H1 (cell line): ENCODE results near the gene BTBD9. TPM values are rescaled to one million over a fixed set of nuclear protein-coding genes. Genes with fewer than 3 reads are reported as not detected.

Experiments used
- CEBPB ChIP-seq: IDR thresholded peaks from 2 replicates; pipeline ENCODE4 v1.6.1; 2012; ENCODE audit warnings: low read depth, low read length
- CTBP2 ChIP-seq: IDR thresholded peaks from 2 replicates; pipeline ENCODE4 v1.7.0; 2011; ENCODE audit warnings: borderline replicate concordance, mild to moderate bottlenecking, moderate library complexity, mixed read lengths, low read length; ENCODE audit not compliant: insufficient read depth, insufficient read length
- KDM1A ChIP-seq: fragments of 200-600, 300-600 bp; sonication (generic); IDR thresholded peaks from 2 replicates; pipeline ENCODE4 v1.7.1; 2016; ENCODE audit warnings: mild to moderate bottlenecking, low read length, borderline replicate concordance
- SIRT6 ChIP-seq: IDR thresholded peaks from one replicate; pipeline ENCODE4 v1.7.1; 2012; ENCODE audit warnings: low read length, inconsistent platforms
- polyA plus RNA-seq, 7 experiments: library from polyadenylated mRNA; depleted of rRNA in 3 of 7; stranded (reverse) in 5 of 7; unstranded in 2 of 7; fragments of >200 nt in 5 of 7; fragments of 200-250 nt in 2 of 7; gene quantifications; 1 replicate in 5 of 7; 2 replicates in 1 of 7; 4 replicates in 1 of 7; pipeline versions ENCODE4 v1.2.1 to v1.2.3, GENCODE V29; 2011 to 2013; ENCODE audit warnings: missing spikeins in 2 of 7, mixed read lengths in 2 of 7
- total RNA-seq: library from RNA; stranded (reverse); fragmentation: NEBNext Ultra II Directional; extraction: Animal tissue kit (Norgen Biotek cat#: 25700); gene quantifications from 2 replicates; pipeline ENCODE4 v1.2.1, GENCODE V29; 2021

Gene BTBD9
- total and polyA plus RNA-seq, 2 of the 8 experiments (the other 6 are each of a cell fraction or from before 2014, with no cell fraction given), result 0.92 to 4.1 TPM

GRCh38 chr6:38632490-38632889 is 7.2 kb downstream of the BTBD9 start (continued):
- TF ChIP-seq KDM1A (no peak), SIRT6 (no peak), CEBPB (no peak), CTBP2 (no peak)
- TF ChIP-seq, all 59 proteins: peak for 0
